Measurements from ENCODE around the gene PALS2.

PALS2 gene

GRCh38 chr7:24572393-24572996 lies 757 bp upstream of the PALS2 start:
- POLR2A ChIA-PET (ENCODE audit: low non-redundant PET): interaction anchor here (0.6 kb wide), 1 partner anchor 26 kb away, joined by 3 read pairs; no protein-coding TSS in a partner anchor
- DNase-seq (ENCODE audit: low spot score): peak; percentile 67
- H3K27ac ChIP-seq: peak overlapping the region; percentile 94
- TF ChIP-seq CTCF (conservative IDR thresholded peaks at IDR 0.05; ENCODE audit: low read depth): no peak
- CTCF ChIA-PET: interaction anchor here (0.5 to 0.7 kb wide), 2 partner anchors 431 to 709 kb away, joined by 3 to 5 read pairs; no protein-coding TSS in a partner anchor

- TF ChIP-seq CTCF (conservative IDR thresholded peaks at IDR 0.05; ENCODE audit: low read depth): no peak
- ChIA-PET CTCF (interaction anchor here (0.6 kb wide), 1 partner anchor 145 kb away, joined by 3 read pairs; no protein-coding TSS in a partner anchor), POLR2A (ENCODE audit: low non-redundant PET) (no interaction called here)
- DNase-seq (ENCODE audit: low spot score): peak; percentile 54
- peak overlapping the region; percentile 94 for H3K27ac ChIP-seq
Observed at GRCh38 chr7:24573554-24574338, 494 bp downstream of the PALS2 start.

GRCh38 chr7:24574386-24574785 lies 1.1 kb downstream of the PALS2 start:
- H3K27ac ChIP-seq: peak overlapping the region; percentile 94
- DNase-seq (ENCODE audit: low spot score): peak; percentile 49
- ChIA-PET CTCF (no interaction called here), POLR2A (ENCODE audit: low non-redundant PET) (no interaction called here)
- TF ChIP-seq CTCF (conservative IDR thresholded peaks at IDR 0.05; ENCODE audit: low read depth): no peak

GRCh38 chr7:24574950-24575349 lies 1.7 kb downstream of the PALS2 start:
- DNase-seq (ENCODE audit: low spot score): no peak
- POLR2A ChIA-PET (ENCODE audit: low non-redundant PET): no interaction called here
- H3K27ac ChIP-seq: no peak overlapping the region
- CTCF ChIA-PET: interaction anchor here (0.5 to 1.2 kb wide), 4 partner anchors 18 to 514 kb away, joined by 3 to 5 read pairs (median 3); no protein-coding TSS in a partner anchor
- TF ChIP-seq CTCF (conservative IDR thresholded peaks at IDR 0.05; ENCODE audit: low read depth): no peak

GRCh38 chr7:24576171-24577025 lies 3.1 kb downstream of the PALS2 start:
- DNase-seq (ENCODE audit: low spot score): peak; percentile 72
- POLR2A ChIA-PET (ENCODE audit: low non-redundant PET): no interaction called here

More at GRCh38 chr7:24576171-24577025, 3.1 kb downstream of the PALS2 start:
- CTCF ChIA-PET: interaction anchor here (0.6 to 1.6 kb wide), 11 partner anchors 9 to 1080 kb away, joined by 3 to 8 read pairs (median 3); no protein-coding TSS in a partner anchor
- H3K27ac ChIP-seq: no peak overlapping the region
- TF ChIP-seq CTCF (conservative IDR thresholded peaks at IDR 0.05; ENCODE audit: low read depth): peak; percentile 88
